IPS DF 6.9 (cell line): ENCODE results near the gene CACNA1D.

Experiments
- DNase-seq: peaks from one replicate; pipeline ENCODE4 v3.0.0-alpha.2; 2013; ENCODE audit warnings: low read depth, low spot score
- H3K27ac ChIP-seq: one replicate; pipeline ENCODE4 v1.5.1; 2013; ENCODE audit warnings: low read length, control low read depth
- H3K27me3 ChIP-seq: 2 replicates; pipeline ENCODE4 v1.6.1; 2013; ENCODE audit warnings: mild to moderate bottlenecking, low read length; ENCODE audit not compliant: control insufficient read depth, insufficient read depth
- H3K36me3 ChIP-seq: 2 replicates; pipeline ENCODE4 v1.6.1; 2013; ENCODE audit warnings: low read length; ENCODE audit not compliant: control insufficient read depth, insufficient read depth
- H3K4me1 ChIP-seq: 2 replicates; pipeline ENCODE4 v1.6.1; 2013; ENCODE audit warnings: low read length; ENCODE audit not compliant: control insufficient read depth, insufficient read depth
- H3K4me3 ChIP-seq: 2 replicates; pipeline ENCODE4 v1.5.1; 2013; ENCODE audit warnings: mild to moderate bottlenecking, low read length
- H3K9me3 ChIP-seq: 2 replicates; pipeline ENCODE4 v1.6.1; 2013; ENCODE audit warnings: low read length, inconsistent platforms; ENCODE audit not compliant: control insufficient read depth, insufficient read depth
- WGBS: extraction: QIAGEN DNeasy Blood & Tissue Kit; methylation state at CpG from one replicate; pipeline ENCODE4 v1.1.7; 2013; ENCODE audit warnings: mixed read lengths, missing lambda C conversion rate; ENCODE audit not compliant: insufficient read length, insufficient coverage; 5-methylcytosine and 5-hydroxymethylcytosine counted together

Gene CACNA1D

DNA sequence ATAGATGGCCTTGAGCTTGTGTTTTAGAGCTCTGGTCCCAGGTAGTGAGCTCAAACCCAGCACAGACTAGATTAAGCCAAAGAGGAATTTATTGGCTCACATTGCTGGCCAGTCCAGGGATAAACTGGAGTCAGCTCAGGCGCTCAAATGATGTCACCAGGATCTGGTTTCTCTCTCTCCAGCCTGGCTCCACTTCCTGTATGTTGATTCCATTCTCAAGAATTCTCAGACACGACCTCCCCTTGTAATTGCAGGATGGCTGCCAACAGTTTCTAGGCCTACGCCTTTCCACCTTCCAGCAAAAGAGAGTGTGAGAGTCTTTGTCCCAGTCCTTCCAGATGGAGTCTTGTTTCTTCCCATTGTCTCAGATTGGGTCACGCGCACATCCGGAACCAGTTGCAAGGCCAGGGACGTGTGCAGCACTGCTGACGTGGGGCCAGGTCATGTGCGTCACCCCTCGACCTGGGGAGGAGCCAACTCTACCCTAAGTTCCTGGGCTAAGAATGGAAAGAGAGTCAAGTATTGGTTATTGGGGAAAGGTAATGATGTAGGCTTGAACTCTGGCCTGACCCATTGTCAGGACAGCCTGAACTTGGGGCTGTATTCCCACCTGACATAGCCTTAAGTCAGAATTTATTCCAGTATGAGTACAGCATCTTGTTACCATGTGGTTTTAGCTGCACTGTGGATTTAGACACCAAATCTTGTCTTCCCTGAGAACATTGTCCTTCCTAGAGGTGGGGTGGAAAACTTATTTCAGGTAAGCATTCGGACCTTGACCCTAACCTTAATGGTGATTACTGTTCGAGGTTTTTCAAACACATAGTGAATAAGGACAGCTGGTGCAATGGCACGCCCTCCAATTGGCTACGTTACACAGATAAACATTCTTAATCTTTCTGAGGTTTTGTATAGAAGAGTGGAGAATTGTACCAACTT lies 31.6 kb downstream of the CACNA1D start:
- no peak overlapping the region for H3K4me3 ChIP-seq
- no peaks in the 10 kb centered on the region for H3K27me3 ChIP-seq
- no peaks in the 10 kb centered on the region for H3K4me1 ChIP-seq
- no CpG with 5 or more reads among the region's 14 CpGs for WGBS
- no peaks in the 10 kb centered on the region for H3K36me3 ChIP-seq
- H3K27ac ChIP-seq: no peak overlapping the region
- H3K9me3 ChIP-seq: no peaks in the 10 kb centered on the region
- DNase-seq: no peak

GRCh38 chr3:53526704-53527055 lies 32.3 kb downstream of the CACNA1D start:
- no peak for DNase-seq
- H3K9me3 ChIP-seq: no peaks in the 10 kb centered on the region
- no peaks in the 10 kb centered on the region for H3K27me3 ChIP-seq
- H3K4me1 ChIP-seq: no peaks in the 10 kb centered on the region; the same call in 1 of the 2 replicates
- no peak overlapping the region for H3K4me3 ChIP-seq
- no peaks in the 10 kb centered on the region for H3K36me3 ChIP-seq
- H3K27ac ChIP-seq: no peak overlapping the region
- WGBS: no CpG with 5 or more reads among the region's 4 CpGs

DNA sequence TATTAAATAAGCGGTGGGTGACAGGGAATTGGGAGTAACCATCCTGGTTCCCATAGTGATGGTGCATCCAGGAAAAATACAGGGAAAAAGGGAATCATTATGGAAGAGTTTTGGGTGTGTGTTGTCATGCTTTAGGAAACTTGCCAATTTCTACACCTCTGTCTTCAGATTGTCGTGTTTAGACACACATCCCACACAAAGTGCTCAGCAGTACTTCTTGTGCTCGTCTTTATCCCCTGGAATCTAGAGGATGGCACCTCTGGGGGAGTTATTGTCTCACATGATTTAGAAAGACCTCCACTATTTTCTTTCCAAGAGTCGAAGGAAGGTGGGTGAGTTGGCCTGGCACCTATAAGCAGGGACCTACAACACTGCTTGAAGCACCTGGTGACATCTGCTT lies 35.8 kb downstream of the CACNA1D start:
- H3K27me3 ChIP-seq: no peaks in the 10 kb centered on the region
- H3K27ac ChIP-seq: no peak overlapping the region
- H3K4me1 ChIP-seq: peaks cover 1% of the 10 kb centered on the region; the same call in 1 of the 2 replicates
- no CpG with 5 or more reads among the region's 4 CpGs for WGBS
- H3K4me3 ChIP-seq: no peak overlapping the region
- H3K9me3 ChIP-seq: no peaks in the 10 kb centered on the region
- DNase-seq: no peak
- no peaks in the 10 kb centered on the region for H3K36me3 ChIP-seq

GRCh38 chr3:53531749-53532148 lies 37.3 kb downstream of the CACNA1D start:
- Histone ChIP-seq H3K9me3 (no peaks in the 10 kb centered on the region), H3K27ac (no peak overlapping the region), H3K4me3 (no peak overlapping the region), H3K27me3 (no peaks in the 10 kb centered on the region), H3K4me1 (peaks cover 1% of the 10 kb centered on the region; the same call in 1 of the 2 replicates), H3K36me3 (no peaks in the 10 kb centered on the region)
- DNase-seq: no peak
- no CpG with 5 or more reads among the region's 3 CpGs for WGBS

DNA sequence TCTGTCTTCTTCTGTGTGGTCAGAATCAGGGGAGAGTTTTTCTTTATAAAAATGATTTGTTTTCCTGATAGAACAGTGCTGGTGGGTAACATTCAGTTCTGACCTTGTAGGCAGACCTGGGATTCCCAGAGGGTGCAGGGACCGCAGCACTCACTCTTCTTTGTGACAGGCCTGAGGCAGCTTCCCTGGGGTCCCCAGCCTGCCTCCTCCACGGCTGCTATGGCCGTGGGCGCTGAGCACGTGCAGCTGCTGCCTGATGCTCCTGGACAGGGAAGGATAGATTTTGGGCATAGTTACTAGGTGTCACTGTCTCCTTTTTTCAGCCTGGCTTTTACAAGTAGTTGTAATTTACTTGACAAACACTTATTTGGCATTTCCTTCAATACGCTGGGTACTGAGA lies 39.1 kb downstream of the CACNA1D start:
- Histone ChIP-seq H3K4me1 (peaks cover 1% of the 10 kb centered on the region; the same call in 1 of the 2 replicates), H3K36me3 (no peaks in the 10 kb centered on the region), H3K27me3 (no peaks in the 10 kb centered on the region), H3K4me3 (no peak overlapping the region), H3K27ac (no peak overlapping the region), H3K9me3 (no peaks in the 10 kb centered on the region)
- no CpG with 5 or more reads among the region's 6 CpGs for WGBS
- no peak for DNase-seq

DNA sequence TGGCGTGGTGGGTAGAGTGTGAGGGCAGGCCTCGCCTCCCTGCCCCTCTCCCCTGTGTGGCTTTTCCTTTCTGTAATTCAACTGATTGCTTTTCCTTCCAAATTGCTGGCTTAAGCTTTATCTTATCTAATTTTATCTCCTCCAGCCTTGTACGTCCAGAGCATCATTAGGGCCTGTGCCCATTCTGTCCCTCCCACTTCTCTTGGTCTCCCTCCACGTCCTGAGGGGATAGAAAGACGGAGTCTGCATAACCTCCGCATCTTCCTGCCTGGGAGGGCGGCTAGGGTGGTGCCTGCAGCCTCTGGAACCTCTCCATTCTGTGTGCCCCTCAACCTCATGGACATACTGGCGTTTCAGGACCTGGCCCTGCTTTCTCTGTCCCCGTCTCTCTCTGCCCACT lies 39.8 kb downstream of the CACNA1D start:
- no peak for DNase-seq
- no peaks in the 10 kb centered on the region for H3K9me3 ChIP-seq
- H3K36me3 ChIP-seq: no peaks in the 10 kb centered on the region
- no peaks in the 10 kb centered on the region for H3K27me3 ChIP-seq
- no peak overlapping the region for H3K27ac ChIP-seq
- H3K4me1 ChIP-seq: peaks cover 1% of the 10 kb centered on the region; the same call in 1 of the 2 replicates
- no peak overlapping the region for H3K4me3 ChIP-seq
- no CpG with 5 or more reads among the region's 9 CpGs for WGBS

- H3K27me3 ChIP-seq: no peaks in the 10 kb centered on the region
- WGBS: no CpG with 5 or more reads among the region's 13 CpGs
- H3K4me1 ChIP-seq: peaks cover 1% of the 10 kb centered on the region; the same call in 1 of the 2 replicates
Measured at GRCh38 chr3:53534676-53535400, 40.4 kb downstream of the CACNA1D start.

DNA sequence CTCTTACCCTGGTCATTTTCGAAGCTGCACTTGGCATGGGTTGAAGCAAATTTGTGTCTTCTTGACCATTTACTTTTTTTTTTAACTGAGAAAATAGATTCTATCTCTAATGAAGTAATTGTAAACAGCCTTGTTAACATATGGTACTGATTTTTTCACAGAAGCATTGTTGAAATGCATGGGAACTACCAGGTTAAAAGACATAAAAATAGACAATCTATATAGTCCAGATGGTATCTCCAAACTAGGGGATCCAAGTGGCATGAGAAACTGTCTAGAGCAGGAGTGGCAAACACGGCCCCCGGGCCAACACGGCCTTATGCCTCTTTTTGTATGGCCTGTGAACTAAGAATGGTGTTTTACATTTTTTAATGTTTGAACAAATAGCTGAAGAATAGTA lies 41.9 kb downstream of the CACNA1D start:
- no peaks in the 10 kb centered on the region for H3K36me3 ChIP-seq
- H3K27ac ChIP-seq: no peak overlapping the region
- WGBS: no CpG with 5 or more reads among the region's 4 CpGs
- H3K27me3 ChIP-seq: no peaks in the 10 kb centered on the region
- H3K4me3 ChIP-seq: no peak overlapping the region
- no peak for DNase-seq
- peaks cover 1% of the 10 kb centered on the region; the same call in 1 of the 2 replicates for H3K4me1 ChIP-seq
- H3K9me3 ChIP-seq: no peaks in the 10 kb centered on the region

More at GRCh38 chr3:53534676-53535400, 40.4 kb downstream of the CACNA1D start:
- DNase-seq: no peak
- no peak overlapping the region for H3K27ac ChIP-seq
- no peak overlapping the region for H3K4me3 ChIP-seq
- H3K36me3 ChIP-seq: no peaks in the 10 kb centered on the region
- no peaks in the 10 kb centered on the region for H3K9me3 ChIP-seq

DNA sequence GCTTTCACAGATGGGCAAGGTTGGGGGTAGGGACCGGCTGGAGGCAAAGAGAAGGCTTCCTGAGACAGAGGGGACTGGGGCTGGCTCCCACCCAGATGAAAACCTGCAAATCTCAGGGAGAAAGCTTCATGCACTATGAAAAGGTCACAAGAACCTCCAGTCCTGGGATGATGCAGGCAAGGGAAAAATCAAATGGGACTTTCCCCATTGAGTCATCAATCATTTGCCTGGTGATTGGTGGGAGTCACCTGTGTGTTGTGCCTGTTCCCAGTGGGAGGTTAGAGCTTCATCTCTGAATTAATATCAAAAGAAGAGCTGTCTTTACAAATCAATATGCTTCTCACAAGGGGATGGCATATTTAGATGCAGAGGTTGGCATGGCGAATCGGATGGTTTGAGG lies 49.9 kb downstream of the CACNA1D start:
- Histone ChIP-seq H3K4me3 (no peak overlapping the region), H3K27me3 (no peaks in the 10 kb centered on the region), H3K4me1 (no peaks in the 10 kb centered on the region), H3K36me3 (no peaks in the 10 kb centered on the region), H3K27ac (no peak overlapping the region), H3K9me3 (no peaks in the 10 kb centered on the region)
- DNase-seq: no peak
- no CpG with 5 or more reads among the region's 3 CpGs for WGBS

GRCh38 chr3:53545310-53545995 lies 51.0 kb downstream of the CACNA1D start:
- H3K27me3 ChIP-seq: no peaks in the 10 kb centered on the region
- no peak overlapping the region for H3K4me3 ChIP-seq
- DNase-seq: no peak
- no peaks in the 10 kb centered on the region for H3K4me1 ChIP-seq
- no peaks in the 10 kb centered on the region for H3K9me3 ChIP-seq
- no peaks in the 10 kb centered on the region for H3K36me3 ChIP-seq
- no CpG with 5 or more reads among the region's 10 CpGs for WGBS
- H3K27ac ChIP-seq: no peak overlapping the region
